Endodermal cell (in vitro differentiated cells): ENCODE measurements around the gene DCAKD. TPM values are rescaled to one million over a fixed set of nuclear protein-coding genes. Genes with fewer than 3 reads are reported as not detected.
A peak's percentile ranks its signal among the peaks of the same experiment; 100 is the strongest.

Experiments
- DNase-seq: peaks from one replicate; pipeline ENCODE4 v3.0.0-alpha.2; 2017
- H3K27ac ChIP-seq: 2 replicates; pipeline ENCODE4 v1.5.1; 2013; ENCODE audit warnings: mild to moderate bottlenecking, low read depth, low read length, moderate library complexity
- H3K27me3 ChIP-seq: 2 replicates; pipeline ENCODE4 v1.6.1; 2013; ENCODE audit warnings: mild to moderate bottlenecking, low read length, moderate library complexity; ENCODE audit not compliant: insufficient read depth, control insufficient read depth, poor library complexity, severe bottlenecking
- H3K36me3 ChIP-seq: 2 replicates; pipeline ENCODE4 v1.7.0; 2013; ENCODE audit warnings: mild to moderate bottlenecking, low read length, moderate library complexity; ENCODE audit not compliant: control insufficient read depth, insufficient read depth
- H3K4me1 ChIP-seq: one replicate; pipeline ENCODE4 v1.7.0; 2013; ENCODE audit warnings: low read length; ENCODE audit not compliant: control insufficient read depth, insufficient read depth
- H3K4me3 ChIP-seq: 2 replicates; pipeline ENCODE4 v1.5.1; 2013; ENCODE audit warnings: mild to moderate bottlenecking, low read length, moderate library complexity
- H3K9ac ChIP-seq: 2 replicates; pipeline ENCODE4 v1.6.1; 2013; ENCODE audit warnings: mild to moderate bottlenecking, low read length, moderate library complexity; ENCODE audit not compliant: poor library complexity, severe bottlenecking; ENCODE audit errors: extremely low read depth
- H3K9me3 ChIP-seq: 2 replicates; pipeline ENCODE4 v1.6.1; 2013; ENCODE audit warnings: mild to moderate bottlenecking, low read length, moderate library complexity; ENCODE audit not compliant: control insufficient read depth
- H3K27ac Mint-ChIP-seq: 2 replicates; pipeline ENCODE4 v1.8.0; 2020; ENCODE audit warnings: mixed read lengths
- H3K27me3 Mint-ChIP-seq: 2 replicates; pipeline ENCODE4 v1.8.0; 2021; ENCODE audit warnings: mild to moderate bottlenecking, mixed read lengths; ENCODE audit not compliant: insufficient read depth
- H3K36me3 Mint-ChIP-seq: 2 replicates; pipeline ENCODE4 v1.8.0; 2020; ENCODE audit warnings: low read depth, mixed read lengths
- H3K4me1 Mint-ChIP-seq: 2 replicates; pipeline ENCODE4 v1.8.0; 2020; ENCODE audit warnings: mixed read lengths
- H3K4me3 Mint-ChIP-seq: 2 replicates; pipeline ENCODE4 v1.8.0; 2020; ENCODE audit warnings: mild to moderate bottlenecking, moderate library complexity, mixed read lengths
- H3K9me3 Mint-ChIP-seq: 2 replicates; pipeline ENCODE4 v1.8.0; 2020; ENCODE audit warnings: mild to moderate bottlenecking, mixed read lengths
- CTCF ChIP-seq: fragments of 200-600 bp; sonication (generic); conservative IDR thresholded peaks from 2 replicates; pipeline ENCODE4 v1.5.0; 2021; ENCODE audit warnings: antibody characterized with exemption, mild to moderate bottlenecking
- WGBS, 2 experiments: methylation state at CpG; one replicate each; pipeline versions ENCODE4 v1.1.5 to v1.1.7; 2013; ENCODE audit warnings: missing lambda C conversion rate in 2 of 2, mixed read lengths in 1 of 2; ENCODE audit not compliant: insufficient coverage in 1 of 2, insufficient read length in 1 of 2; 5-methylcytosine and 5-hydroxymethylcytosine counted together
- total RNA-seq, 2 donors: library from RNA; stranded (reverse); fragmentation: NEBNext Ultra II Directional in 1 of 2; extraction: Animal tissue kit (Norgen Biotek cat#: 25700) in 1 of 2; gene quantifications; 2 replicates in 1 of 2; 3 replicates in 1 of 2; pipeline ENCODE4 v1.2.1, GENCODE V29; 2021

The DCAKD gene
- total RNA-seq, 2 donors from 2014 or later: 54.5 to 69.4 TPM

- TF ChIP-seq CTCF: no peak
- peaks cover 27% of the 10 kb centered on the region for H3K4me1 Mint-ChIP-seq
- Histone ChIP-seq H3K27ac (no peak overlapping the region), H3K4me3 (no peak overlapping the region), H3K9me3 (peaks cover 9% of the 10 kb centered on the region), H3K36me3 (no peaks in the 10 kb centered on the region), H3K9ac (no peak overlapping the region), H3K4me1 (peaks cover 10% of the 10 kb centered on the region), H3K27me3 (no peaks in the 10 kb centered on the region)
- peaks cover 2% of the 10 kb centered on the region for H3K27me3 Mint-ChIP-seq
- H3K27ac Mint-ChIP-seq: peak overlapping the region; percentile 69
- no peaks in the 10 kb centered on the region for H3K36me3 Mint-ChIP-seq
- no peak overlapping the region for H3K4me3 Mint-ChIP-seq
- DNase-seq: peak; percentile 85
- H3K9me3 Mint-ChIP-seq: peaks cover 11% of the 10 kb centered on the region
- WGBS, 2 experiments: 30 to 35% methylated on average over 5 to 8 of the region's 8 CpGs
Observed at GRCh38 chr17:45003877-45004276, 47.6 kb downstream of the DCAKD start.

- Mint-ChIP-seq H3K27ac (no peak overlapping the region), H3K4me1 (peaks cover 34% of the 10 kb centered on the region), H3K9me3 (peaks cover 15% of the 10 kb centered on the region), H3K27me3 (peaks cover 5% of the 10 kb centered on the region), H3K36me3 (no peaks in the 10 kb centered on the region), H3K4me3 (no peak overlapping the region)
- peaks cover 9% of the 10 kb centered on the region for H3K9me3 ChIP-seq
- H3K36me3 ChIP-seq: no peaks in the 10 kb centered on the region
- no peak overlapping the region for H3K27ac ChIP-seq
- no peak for DNase-seq
- H3K4me3 ChIP-seq: no peak overlapping the region
- no peaks in the 10 kb centered on the region for H3K27me3 ChIP-seq
- H3K9ac ChIP-seq: no peak overlapping the region
- 80 to 100% methylated on average over 1 to 3 of the region's 3 CpGs for WGBS, 2 experiments
- H3K4me1 ChIP-seq: peaks cover 17% of the 10 kb centered on the region
- no peak for TF ChIP-seq CTCF
Observed at GRCh38 chr17:45001310-45001709, 50.1 kb downstream of the DCAKD start.

GRCh38 chr17:44999433-44999832 is 52.0 kb downstream of the DCAKD start:
- peaks cover 15% of the 10 kb centered on the region for H3K9me3 Mint-ChIP-seq
- Histone ChIP-seq H3K27me3 (no peaks in the 10 kb centered on the region), H3K4me1 (peaks cover 16% of the 10 kb centered on the region), H3K9ac (no peak overlapping the region), H3K4me3 (no peak overlapping the region), H3K27ac (no peak overlapping the region), H3K9me3 (peaks cover 9% of the 10 kb centered on the region), H3K36me3 (no peaks in the 10 kb centered on the region)
- H3K27me3 Mint-ChIP-seq: peaks cover 8% of the 10 kb centered on the region
- DNase-seq: no peak
- peaks cover 33% of the 10 kb centered on the region for H3K4me1 Mint-ChIP-seq
- H3K4me3 Mint-ChIP-seq: no peak overlapping the region
- WGBS, 2 experiments: 100% methylated on average over 1 to 3 of the region's 3 CpGs
- no peaks in the 10 kb centered on the region for H3K36me3 Mint-ChIP-seq
- H3K27ac Mint-ChIP-seq: no peak overlapping the region
- no peak for TF ChIP-seq CTCF
